Endothelial cell of umbilical vein (primary cell): ENCODE measurements around the gene TRMT44. TPM values are rescaled to one million over a fixed set of nuclear protein-coding genes. Genes with fewer than 3 reads are reported as not detected.

ENCODE experiments used
- BruUV-seq: library from RNA; stranded (reverse); fragments of 400-500 nt; replicated peaks from 2 replicates; lab custom pipeline; 2021; lab: Mats Ljungman, UMichigan
- CTCF ChIA-PET: fragments of 300-600, 350-600 bp; sonication (Branson Sonifier 250); formaldehyde crosslinking; loops from one replicate; lab custom pipeline; 2021; ENCODE audit warnings: antibody characterized with exemption, inconsistent platforms; lab: Charles Lee
- POLR2A ChIA-PET: fragments of 300-600, 350-600 bp; sonication (Branson Sonifier 250); formaldehyde crosslinking; loops from one replicate; lab custom pipeline; 2021; ENCODE audit warnings: antibody characterized with exemption, inconsistent platforms; lab: Charles Lee
- DNase-seq: peaks from one replicate; pipeline ENCODE4 v3.0.0-alpha.2; 2011; ENCODE audit warnings: low read depth, low spot score
- FAIRE-seq: peaks from 2 replicates; lab custom pipeline; 2011; peaks lifted over from hg19 to GRCh38; lab: Jason Lieb, UNC
- H2AFZ ChIP-seq: 2 replicates; pipeline ENCODE4 v1.6.0; 2012; ENCODE audit warnings: low read depth, low read length, control low read depth, inconsistent platforms
- H3K27ac ChIP-seq: 2 replicates; pipeline ENCODE4 v1.5.1; 2011; ENCODE audit warnings: low read depth, mild to moderate bottlenecking, control low read depth, low read length, moderate library complexity; ENCODE audit not compliant: insufficient read depth
- H3K27me3 ChIP-seq, 2 experiments: 2 replicates each; pipeline versions ENCODE4 v1.6.0 to v1.6.1; 2011; ENCODE audit warnings: low read length in 2 of 2, mixed read lengths in 1 of 2; ENCODE audit not compliant: control insufficient read depth in 2 of 2, insufficient read depth in 2 of 2
- H3K36me3 ChIP-seq, 2 experiments: 2 replicates in 1 of 2; 3 replicates in 1 of 2; pipeline ENCODE4 v1.5.1; 2011; ENCODE audit warnings: low read length in 2 of 2, mild to moderate bottlenecking in 1 of 2, moderate library complexity in 1 of 2; ENCODE audit not compliant: control insufficient read depth in 2 of 2, insufficient read depth in 2 of 2; ENCODE audit errors: extremely low read depth in 1 of 2
- H3K4me1 ChIP-seq: 3 replicates; pipeline ENCODE4 v1.5.1; 2011; ENCODE audit warnings: mild to moderate bottlenecking, low read length; ENCODE audit not compliant: control insufficient read depth, insufficient read depth; ENCODE audit errors: extremely low read depth
- H3K4me2 ChIP-seq: 2 replicates; pipeline ENCODE4 v1.6.1; 2011; ENCODE audit warnings: low read length, control low read depth, mixed read lengths; ENCODE audit not compliant: insufficient read depth
- H3K4me3 ChIP-seq, 3 experiments: fragments of 200-600 bp in 1 of 3; sonication (generic), shearing (Covaris generic) in 1 of 3; replicated peaks in 1 of 3; 2 replicates each; pipeline ENCODE4 v1.5.1; 2011 to 2016; ENCODE audit warnings: control low read depth in 3 of 3, low read length in 3 of 3, mild to moderate bottlenecking in 2 of 3, inconsistent platforms in 1 of 3, low read depth in 1 of 3, moderate library complexity in 1 of 3; ENCODE audit not compliant: insufficient read depth in 1 of 3
- H3K79me2 ChIP-seq: 2 replicates; pipeline ENCODE4 v1.6.0; 2012; ENCODE audit warnings: low read length, inconsistent platforms; ENCODE audit not compliant: control insufficient read depth, insufficient read depth
- H3K9ac ChIP-seq: replicated peaks from 2 replicates; pipeline ENCODE3; 2011; ENCODE audit warnings: low read length, control low read depth; ENCODE audit not compliant: insufficient read depth; ENCODE audit errors: extremely low read depth
- H3K9me1 ChIP-seq: replicated peaks from 3 replicates; pipeline ENCODE4 v1.6.0; 2011; ENCODE audit warnings: mild to moderate bottlenecking, low read length; ENCODE audit not compliant: control insufficient read depth, insufficient read depth; ENCODE audit errors: extremely low read depth
- H3K9me3 ChIP-seq: replicated peaks from 2 replicates; pipeline ENCODE4 v1.5.1; 2012; ENCODE audit warnings: low read length, inconsistent platforms; ENCODE audit not compliant: control insufficient read depth, insufficient read depth
- H4K20me1 ChIP-seq: replicated peaks from 2 replicates; pipeline ENCODE3; 2011; ENCODE audit warnings: mild to moderate bottlenecking, low read length; ENCODE audit not compliant: control insufficient read depth, insufficient read depth; ENCODE audit errors: extremely low read depth
- EZH2 ChIP-seq: IDR thresholded peaks from 2 replicates; pipeline ENCODE4 v1.6.1; 2012; ENCODE audit warnings: borderline replicate concordance, low read depth, mild to moderate bottlenecking, moderate library complexity, low read length, inconsistent platforms; ENCODE audit not compliant: severe bottlenecking
- FOS ChIP-seq: IDR thresholded peaks from 2 replicates; pipeline ENCODE4 v1.6.1; 2011; ENCODE audit warnings: mild to moderate bottlenecking, low read length, moderate library complexity, borderline replicate concordance; ENCODE audit not compliant: insufficient read depth
- GATA2 ChIP-seq: IDR thresholded peaks from 2 replicates; pipeline ENCODE4 v1.7.0; 2011; ENCODE audit warnings: low read depth, mild to moderate bottlenecking, moderate library complexity, mixed read lengths, low read length; ENCODE audit not compliant: insufficient read length, insufficient read depth
- MYC ChIP-seq: IDR thresholded peaks from one replicate; pipeline ENCODE4 v1.6.1; 2011; ENCODE audit warnings: mild to moderate bottlenecking, low read depth, low read length
- POLR2A ChIP-seq: IDR thresholded peaks from 2 replicates; pipeline ENCODE4 v1.6.1; 2012; ENCODE audit warnings: low read depth, mild to moderate bottlenecking, control low read depth, low read length
- POLR2AphosphoS5 ChIP-seq: IDR thresholded peaks from 2 replicates; pipeline ENCODE4 v1.6.1; 2012; ENCODE audit warnings: low read depth, mild to moderate bottlenecking, control low read depth, low read length, moderate library complexity; ENCODE audit not compliant: insufficient read depth
- dilution Hi-C: fragments of 300-500 bp; cut with MboI; formaldehyde crosslinking; loops from one replicate; pipeline ENCODE4 v1.15.0; 2019; ENCODE audit warnings: low sequenced_read_pairs; ENCODE audit not compliant: extremely low pct_ligation_motif_present
- intact Hi-C: fragments of 100-400 bp; cut with micrococcal nuclease; formaldehyde crosslinking; loops from one replicate; pipeline ENCODE4 v1.10.0; 2022
- polyA plus RNA-seq, 4 experiments: library from polyadenylated mRNA; depleted of rRNA in 3 of 4; stranded (reverse) in 3 of 4; unstranded in 1 of 4; fragments of >200 nt; gene quantifications; 2 replicates each; pipeline versions ENCODE4 v1.2.1 to v1.2.3, GENCODE V29; 2011 to 2012; ENCODE audit warnings: missing spikeins in 1 of 4
- total RNA-seq: library from RNA; stranded (reverse); gene quantifications from 2 replicates; pipeline ENCODE4 v1.2.3, GENCODE V29; 2021
- TF ChIP-seq, protein P1 (sequence below): IDR thresholded peaks from 2 replicates; pipeline ENCODE4 v1.6.1; 2011; ENCODE audit not compliant: insufficient read depth, insufficient read length
- TF ChIP-seq, protein P2 (sequence below), 2 donors: IDR thresholded peaks; 1 replicate in 1 of 2; 2 replicates in 1 of 2; pipeline ENCODE4 v1.5.1; 2011; ENCODE audit warnings: low read length in 2 of 2, mild to moderate bottlenecking in 2 of 2, moderate library complexity in 2 of 2, control low read depth in 1 of 2, inconsistent platforms in 1 of 2, low read depth in 1 of 2; ENCODE audit not compliant: insufficient read depth in 1 of 2; ENCODE audit errors: extremely low read depth in 1 of 2

Gene TRMT44
- total and polyA plus RNA-seq, 2 donors (not counting 3 experiments of a cell fraction or from before 2014, with no cell fraction given), result 10.4 to 17.3 TPM

DNA sequence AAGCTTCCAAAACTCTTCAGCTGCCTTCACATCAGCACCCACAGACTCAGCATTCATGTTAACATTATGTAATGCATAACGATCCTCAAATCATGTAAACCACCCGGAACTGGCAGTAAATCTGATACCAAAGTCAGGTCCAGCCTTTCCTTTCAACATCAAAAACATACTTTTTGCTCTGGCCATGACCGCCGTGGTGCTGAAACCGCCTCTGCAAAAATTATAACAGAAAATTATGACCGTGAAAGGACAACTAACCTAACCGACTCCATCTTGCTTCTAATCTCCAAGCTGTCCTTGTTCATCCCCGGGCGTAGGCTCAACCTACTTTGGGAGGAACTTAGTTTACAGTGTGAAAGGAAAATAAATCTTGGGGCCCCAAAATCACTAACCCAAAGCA lies 51.6 kb downstream of the TRMT44 start:
- ChIA-PET CTCF (interaction anchor here (1.3 kb wide), 1 partner anchor 115 kb away, joined by 3 read pairs; no protein-coding TSS in a partner anchor), POLR2A (no interaction called here)
- H4K20me1 ChIP-seq, result no peaks in the 10 kb centered on the region
- no peak overlapping the region for H3K4me2 ChIP-seq
- no peaks in the 10 kb centered on the region for H3K79me2 ChIP-seq
- no peak overlapping the region for H3K9ac ChIP-seq
- TF ChIP-seq, protein P1, sequence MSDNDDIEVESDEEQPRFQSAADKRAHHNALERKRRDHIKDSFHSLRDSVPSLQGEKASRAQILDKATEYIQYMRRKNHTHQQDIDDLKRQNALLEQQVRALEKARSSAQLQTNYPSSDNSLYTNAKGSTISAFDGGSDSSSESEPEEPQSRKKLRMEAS, result no peak
- no peak for TF ChIP-seq POLR2A
- TF ChIP-seq, protein P2, sequence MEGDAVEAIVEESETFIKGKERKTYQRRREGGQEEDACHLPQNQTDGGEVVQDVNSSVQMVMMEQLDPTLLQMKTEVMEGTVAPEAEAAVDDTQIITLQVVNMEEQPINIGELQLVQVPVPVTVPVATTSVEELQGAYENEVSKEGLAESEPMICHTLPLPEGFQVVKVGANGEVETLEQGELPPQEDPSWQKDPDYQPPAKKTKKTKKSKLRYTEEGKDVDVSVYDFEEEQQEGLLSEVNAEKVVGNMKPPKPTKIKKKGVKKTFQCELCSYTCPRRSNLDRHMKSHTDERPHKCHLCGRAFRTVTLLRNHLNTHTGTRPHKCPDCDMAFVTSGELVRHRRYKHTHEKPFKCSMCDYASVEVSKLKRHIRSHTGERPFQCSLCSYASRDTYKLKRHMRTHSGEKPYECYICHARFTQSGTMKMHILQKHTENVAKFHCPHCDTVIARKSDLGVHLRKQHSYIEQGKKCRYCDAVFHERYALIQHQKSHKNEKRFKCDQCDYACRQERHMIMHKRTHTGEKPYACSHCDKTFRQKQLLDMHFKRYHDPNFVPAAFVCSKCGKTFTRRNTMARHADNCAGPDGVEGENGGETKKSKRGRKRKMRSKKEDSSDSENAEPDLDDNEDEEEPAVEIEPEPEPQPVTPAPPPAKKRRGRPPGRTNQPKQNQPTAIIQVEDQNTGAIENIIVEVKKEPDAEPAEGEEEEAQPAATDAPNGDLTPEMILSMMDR (IDR thresholded peaks at IDR 0.05; ENCODE audit: extremely low read depth in 1 of 2, insufficient read depth in 1 of 2, low read depth in 1 of 2, low read length in 2 of 2), result no peak
- TF ChIP-seq GATA2, result no peak
- no peak for TF ChIP-seq EZH2
- TF ChIP-seq FOS, result no peak
- TF ChIP-seq MYC, result no peak
- no peak for TF ChIP-seq POLR2AphosphoS5
- no peak for DNase-seq
- no peak overlapping the region for H3K27ac ChIP-seq
- no TSS peak for BruUV-seq
- no peaks in the 10 kb centered on the region for H3K27me3 ChIP-seq
- no peaks in the 10 kb centered on the region for H3K9me3 ChIP-seq
- intact Hi-C loops (no loop called here), dilution Hi-C loops (no loop called here)
- no peak overlapping the region for H2AFZ ChIP-seq
- no peak for FAIRE-seq
- H3K36me3 ChIP-seq, result no peaks in the 10 kb centered on the region
- H3K4me3 ChIP-seq, result no peak overlapping the region
- no peaks in the 10 kb centered on the region for H3K9me1 ChIP-seq
- no peaks in the 10 kb centered on the region for H3K4me1 ChIP-seq
